Measurements from ENCODE around the gene CNOT1. TPM values are rescaled to one million over a fixed set of nuclear protein-coding genes. Genes with fewer than 3 reads are reported as not detected.

CNOT1 gene
- total and polyA plus RNA-seq, 2 of the 4 experiments (the other 2 are of a cell fraction), result 85.5 to 357 TPM

DNA sequence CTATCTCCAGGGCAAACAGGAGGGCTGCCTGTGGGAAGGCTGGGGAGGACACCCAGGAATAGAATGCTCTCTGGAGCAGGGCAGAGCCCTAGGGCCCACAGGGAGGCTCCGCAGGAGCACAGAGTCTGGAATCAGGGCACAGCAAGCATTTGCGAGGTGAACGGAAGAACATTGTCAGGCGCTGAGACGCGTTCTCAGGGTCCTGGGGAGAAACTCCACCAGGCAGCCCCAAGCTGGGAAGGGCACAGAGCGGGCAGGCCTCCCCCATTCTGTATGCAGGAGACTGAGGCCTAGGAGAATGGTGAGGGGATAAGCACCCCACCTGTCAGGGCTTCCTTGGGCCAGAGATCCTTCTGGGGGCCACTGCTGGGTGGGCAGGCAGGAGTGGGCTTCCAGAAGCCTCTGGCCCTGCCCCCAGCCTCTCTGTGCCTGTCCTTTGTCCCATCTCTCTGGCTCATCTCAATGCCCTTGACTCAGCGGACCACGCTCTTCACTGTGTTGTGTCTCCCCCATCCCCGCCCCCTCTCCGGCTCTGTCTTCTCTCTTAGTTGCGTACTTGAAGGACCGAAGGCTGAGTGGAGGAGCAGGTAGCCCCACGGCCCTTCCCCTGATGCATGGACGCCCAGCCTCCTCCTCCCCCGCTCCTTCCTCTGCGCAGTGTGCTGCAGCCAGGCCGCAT lies 119.4 kb downstream of the CNOT1 start:
- no peak overlapping the region for H3K56ac ChIP-seq (ENCODE audit: extremely low read depth, insufficient read depth, low read length)
- no peak overlapping the region for H3K4ac ChIP-seq (ENCODE audit: low read depth, low read length)
- ChIA-PET CTCF (no interaction called here), POLR2A (ENCODE audit: unreplicated experiment) (no interaction called here)
- ATAC-seq (ENCODE audit: low read depth), result no peak
- H3K4me2 ChIP-seq (ENCODE audit: low read depth, low read length), result no peak overlapping the region
- no peak for TF ChIP-seq NFE2L2 (IDR thresholded peaks at IDR 0.05; ENCODE audit: low read depth, low read length)
- no peak for TF ChIP-seq RFX5 (IDR thresholded peaks at IDR 0.05; ENCODE audit: low read depth, low read length)
- TF ChIP-seq CHD1 (IDR thresholded peaks at IDR 0.05; ENCODE audit: low read depth, low read length), result no peak
- no peak for TF ChIP-seq POLR2A (IDR thresholded peaks at IDR 0.05; ENCODE audit: low read depth, low read length)
- TF ChIP-seq RCOR1 (IDR thresholded peaks at IDR 0.05; ENCODE audit: insufficient replicate concordance, low read length), result no peak
- TF ChIP-seq SMC3 (IDR thresholded peaks at IDR 0.05; ENCODE audit: low read depth, low read length), result no peak
- TF ChIP-seq MXI1 (IDR thresholded peaks at IDR 0.05; ENCODE audit: borderline replicate concordance, low read depth, low read length), result no peak
- no peak for TF ChIP-seq MAFK (IDR thresholded peaks at IDR 0.05; ENCODE audit: low read depth, low read length)
- TF ChIP-seq, protein P1, sequence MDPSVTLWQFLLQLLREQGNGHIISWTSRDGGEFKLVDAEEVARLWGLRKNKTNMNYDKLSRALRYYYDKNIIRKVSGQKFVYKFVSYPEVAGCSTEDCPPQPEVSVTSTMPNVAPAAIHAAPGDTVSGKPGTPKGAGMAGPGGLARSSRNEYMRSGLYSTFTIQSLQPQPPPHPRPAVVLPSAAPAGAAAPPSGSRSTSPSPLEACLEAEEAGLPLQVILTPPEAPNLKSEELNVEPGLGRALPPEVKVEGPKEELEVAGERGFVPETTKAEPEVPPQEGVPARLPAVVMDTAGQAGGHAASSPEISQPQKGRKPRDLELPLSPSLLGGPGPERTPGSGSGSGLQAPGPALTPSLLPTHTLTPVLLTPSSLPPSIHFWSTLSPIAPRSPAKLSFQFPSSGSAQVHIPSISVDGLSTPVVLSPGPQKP (IDR thresholded peaks at IDR 0.05; ENCODE audit: borderline replicate concordance, low read depth, low read length), result no peak
- no peak for TF ChIP-seq BHLHE40 (IDR thresholded peaks at IDR 0.05; ENCODE audit: low read depth, low read length)
- no peak for TF ChIP-seq MAZ (IDR thresholded peaks at IDR 0.05; ENCODE audit: borderline replicate concordance, low read depth, low read length)
- TF ChIP-seq, protein P2, sequence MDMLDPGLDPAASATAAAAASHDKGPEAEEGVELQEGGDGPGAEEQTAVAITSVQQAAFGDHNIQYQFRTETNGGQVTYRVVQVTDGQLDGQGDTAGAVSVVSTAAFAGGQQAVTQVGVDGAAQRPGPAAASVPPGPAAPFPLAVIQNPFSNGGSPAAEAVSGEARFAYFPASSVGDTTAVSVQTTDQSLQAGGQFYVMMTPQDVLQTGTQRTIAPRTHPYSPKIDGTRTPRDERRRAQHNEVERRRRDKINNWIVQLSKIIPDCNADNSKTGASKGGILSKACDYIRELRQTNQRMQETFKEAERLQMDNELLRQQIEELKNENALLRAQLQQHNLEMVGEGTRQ (IDR thresholded peaks at IDR 0.05; ENCODE audit: low read depth, low read length), result no peak
- no peak for TF ChIP-seq RAD21 (IDR thresholded peaks at IDR 0.05; ENCODE audit: low read length)
- no peaks in the 10 kb centered on the region for H3K4me1 ChIP-seq (ENCODE audit: control insufficient read depth, insufficient read depth, low read length)
- H2AK9ac ChIP-seq (replicated peaks; ENCODE audit: low read depth, low read length, poor library complexity), result peak overlapping the region; percentile 28
- no peaks in the 10 kb centered on the region for H3K9me3 ChIP-seq (ENCODE audit: control insufficient read depth, insufficient read depth, low read length)
- intact Hi-C loops (cut with micrococcal nuclease) (no loop called here), in situ Hi-C loops (cut with MboI; ENCODE audit: low sequenced_read_pairs) (no loop called here), dilution Hi-C loops (cut with HindIII; ENCODE audit: low sequenced_read_pairs, unreplicated experiment) (no loop called here)
- DNase-seq, result no peak
- no peak overlapping the region for H3K27ac ChIP-seq (ENCODE audit: insufficient read depth, low read length)
- H3K18ac ChIP-seq (ENCODE audit: low read depth, low read length), result no peak overlapping the region
- no peak overlapping the region for H2AK5ac ChIP-seq (ENCODE audit: low read depth, low read length)
- no peak overlapping the region for H2BK120ac ChIP-seq (ENCODE audit: low read depth, low read length)
- peaks cover 0 to 6% of the 10 kb centered on the region in 2 experiments; a peak in 2 of 4 replicates for H3K79me1 ChIP-seq (ENCODE audit: low read depth in 1 of 2, low read length in 2 of 2)
- peaks cover 6% of the 10 kb centered on the region; the same call in 1 of the 2 replicates for H4K20me1 ChIP-seq (ENCODE audit: insufficient read depth, low read length)
- H3K9ac ChIP-seq (ENCODE audit: low read depth, low read length), result no peak overlapping the region
- 97% methylated on average over 10 of the region's 18 CpGs; no CpG with 5 or more reads in 1 of the 2 experiments for WGBS, 2 experiments (ENCODE audit: extremely low coverage in 2 of 2, insufficient read length in 1 of 2)
- H2AFZ ChIP-seq (replicated peaks; ENCODE audit: low read length, poor library complexity), result no peak overlapping the region
- H3K23ac ChIP-seq (ENCODE audit: low read depth, low read length), result no peak overlapping the region
- no peak overlapping the region for H4K5ac ChIP-seq (ENCODE audit: low read depth, low read length)
- no peak overlapping the region for H2BK15ac ChIP-seq (ENCODE audit: low read depth, low read length)
- no peak overlapping the region for H3K4me3 ChIP-seq (ENCODE audit: insufficient read depth, low read depth, low read length)
- no peak overlapping the region for H4K91ac ChIP-seq (ENCODE audit: insufficient read depth, low read depth, low read length)
- no peaks in the 10 kb centered on the region for H3K9me1 ChIP-seq (ENCODE audit: insufficient read depth, low read length)
- H4K8ac ChIP-seq (ENCODE audit: low read depth in 2 of 2, low read length in 2 of 2), result no peak overlapping the region
- H3K27me3 ChIP-seq (ENCODE audit: control insufficient read depth, insufficient read depth, low read length), result no peaks in the 10 kb centered on the region
- no peak overlapping the region for H2BK20ac ChIP-seq (ENCODE audit: low read depth, low read length)
- H3K36me3 ChIP-seq (ENCODE audit: control insufficient read depth, insufficient read depth, low read length), result no peaks in the 10 kb centered on the region; the same call in 1 of the 2 replicates
- no TSS peak for BruUV-seq (replicated peaks)
- no peak overlapping the region for H3K14ac ChIP-seq (replicated peaks; ENCODE audit: low read depth, low read length)
- no peak overlapping the region for H2BK5ac ChIP-seq (ENCODE audit: low read depth, low read length, poor library complexity, severe bottlenecking)

All from IMR-90 (cell line).